CD4-positive, alpha-beta T cell treated with Interleukin-15 for 4 hours (primary cell): Measurements from ENCODE around the gene PERCC1.

Experiments used
- DNase-seq: peaks from one replicate; pipeline ENCODE4 v3.0.0-alpha.2; 2020; ENCODE audit warnings: low spot score

Gene PERCC1

DNA sequence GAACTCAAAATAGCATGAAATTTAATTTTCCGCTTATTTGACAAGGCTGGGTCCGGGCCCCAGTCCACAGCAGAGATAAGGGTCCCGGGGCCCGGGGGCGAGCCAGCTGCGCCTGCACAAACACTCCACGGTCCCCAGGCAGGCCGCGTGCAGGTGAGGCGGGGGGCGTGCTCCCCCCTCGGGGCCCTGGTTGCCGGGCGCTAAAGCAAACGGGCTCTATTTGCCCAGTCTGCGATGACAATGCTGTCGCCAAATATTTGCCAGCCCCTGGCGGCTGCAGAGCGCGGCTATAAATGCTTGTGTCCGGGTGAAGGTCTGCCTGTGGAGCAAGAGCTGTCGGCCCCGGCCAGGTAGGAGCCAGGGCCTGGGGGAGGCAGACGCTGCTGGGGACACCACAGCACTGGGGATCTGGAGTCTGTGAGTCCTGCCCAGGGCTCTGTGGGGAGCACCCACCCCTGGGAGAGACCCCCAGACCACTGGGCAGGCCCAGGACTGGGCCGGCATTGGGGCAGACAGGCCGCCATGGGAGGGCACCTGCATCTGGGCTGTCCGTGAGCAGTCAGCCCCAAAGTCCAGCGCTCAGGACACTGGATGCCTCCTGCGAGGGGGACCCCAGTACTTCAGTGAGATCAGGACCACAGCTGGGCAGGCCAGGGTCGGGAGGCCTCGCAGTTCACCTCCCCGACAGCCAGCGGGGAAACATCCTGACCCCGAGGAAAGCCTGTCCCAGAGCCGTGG, at the start of gene PERCC1:
PERCC1 (plus strand) TSS at position 320 of the 738 bp plus-strand sequence. CDS start 1,516 bp downstream, outside the sequence.
- no peak for DNase-seq

DNA sequence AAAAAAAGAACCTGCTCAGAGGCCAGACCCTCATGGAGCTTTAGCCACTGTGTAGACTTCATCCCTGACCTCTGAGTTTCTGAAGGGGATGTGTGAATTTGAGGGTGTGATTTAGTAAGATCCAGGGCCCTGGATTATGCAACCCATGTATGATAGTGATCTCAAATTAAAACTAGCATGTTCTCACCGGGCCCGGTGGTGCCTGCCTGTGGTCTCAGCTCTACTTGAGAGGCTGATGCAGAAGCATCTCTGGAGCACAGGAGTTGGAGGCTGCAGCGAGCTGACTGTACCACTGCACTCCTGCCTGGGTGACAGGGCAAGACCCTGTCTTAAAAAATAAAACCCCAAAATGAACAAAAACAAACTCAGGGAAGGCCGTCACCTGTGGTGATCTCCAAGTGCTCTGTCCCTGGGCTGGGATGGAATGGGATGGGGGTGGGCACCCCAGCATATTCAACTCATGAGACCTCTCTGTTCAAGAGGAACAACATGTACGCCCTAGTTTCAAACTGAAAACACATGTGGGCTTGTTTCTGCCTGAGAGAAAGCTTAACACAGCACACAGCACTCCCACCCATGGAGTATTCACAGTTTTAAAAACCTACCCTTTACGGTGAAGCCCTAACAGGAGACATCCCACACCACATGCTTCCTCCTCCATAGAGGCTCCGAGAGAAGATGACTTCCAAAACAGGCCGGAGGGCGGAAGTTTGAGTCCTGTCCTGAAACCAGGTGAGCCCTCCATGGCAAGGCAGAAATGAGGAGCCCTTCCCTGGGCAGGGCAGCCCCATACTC, 49.1 kb upstream of the PERCC1 start:
- DNase-seq, result no peak

DNA sequence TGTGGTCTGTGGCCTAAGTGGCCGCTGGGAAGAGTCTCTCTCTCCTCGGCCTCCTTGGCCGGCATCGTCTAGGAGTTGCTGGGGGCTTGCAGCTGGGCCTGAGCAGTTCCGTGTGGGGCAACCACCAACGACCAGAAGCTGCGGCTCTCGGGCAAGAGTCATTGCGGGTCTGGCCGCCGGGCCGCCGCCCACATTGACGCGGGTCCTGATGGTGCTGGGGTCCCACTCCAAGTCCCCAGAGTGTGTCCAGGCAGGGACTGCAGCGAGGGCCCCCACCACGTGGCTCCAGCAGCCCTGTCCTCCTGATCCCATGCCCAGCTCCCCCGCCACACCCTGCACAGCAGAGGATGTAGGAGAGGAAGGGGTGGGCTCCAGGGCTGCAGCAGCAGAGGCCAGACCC, 47.3 kb upstream of the PERCC1 start:
- no peak for DNase-seq

DNA sequence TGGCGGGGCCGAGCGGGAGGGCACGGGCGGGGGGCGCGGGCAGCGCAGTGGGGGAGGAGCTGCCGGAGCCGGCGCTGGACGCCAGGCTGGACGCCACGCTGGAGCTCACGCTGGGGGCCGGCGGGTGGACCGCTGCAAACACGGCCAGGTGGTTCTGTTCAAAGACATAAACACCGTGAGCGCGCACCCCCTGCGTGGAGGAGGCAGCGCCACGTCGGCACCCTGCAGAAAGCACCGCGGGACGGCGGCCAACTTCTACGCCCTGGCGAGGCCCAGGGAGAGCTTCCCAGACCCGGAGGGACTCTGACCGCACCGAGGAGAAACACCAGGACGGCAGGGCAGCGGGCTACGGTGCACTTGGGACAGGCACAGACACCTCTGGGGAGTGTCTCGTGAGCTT, 45.6 kb upstream of the PERCC1 start:
- DNase-seq, result no peak

GRCh38 chr16:1387331-1387730, 43.5 kb upstream of the PERCC1 start:
- no peak for DNase-seq

- no peak for DNase-seq
Observed at GRCh38 chr16:1389762-1390161, 41.1 kb upstream of the PERCC1 start.

- no peak for DNase-seq
Observed at GRCh38 chr16:1390239-1390779, 40.6 kb upstream of the PERCC1 start.

- no peak for DNase-seq
Observed at GRCh38 chr16:1392826-1393225, 38.1 kb upstream of the PERCC1 start.

DNA sequence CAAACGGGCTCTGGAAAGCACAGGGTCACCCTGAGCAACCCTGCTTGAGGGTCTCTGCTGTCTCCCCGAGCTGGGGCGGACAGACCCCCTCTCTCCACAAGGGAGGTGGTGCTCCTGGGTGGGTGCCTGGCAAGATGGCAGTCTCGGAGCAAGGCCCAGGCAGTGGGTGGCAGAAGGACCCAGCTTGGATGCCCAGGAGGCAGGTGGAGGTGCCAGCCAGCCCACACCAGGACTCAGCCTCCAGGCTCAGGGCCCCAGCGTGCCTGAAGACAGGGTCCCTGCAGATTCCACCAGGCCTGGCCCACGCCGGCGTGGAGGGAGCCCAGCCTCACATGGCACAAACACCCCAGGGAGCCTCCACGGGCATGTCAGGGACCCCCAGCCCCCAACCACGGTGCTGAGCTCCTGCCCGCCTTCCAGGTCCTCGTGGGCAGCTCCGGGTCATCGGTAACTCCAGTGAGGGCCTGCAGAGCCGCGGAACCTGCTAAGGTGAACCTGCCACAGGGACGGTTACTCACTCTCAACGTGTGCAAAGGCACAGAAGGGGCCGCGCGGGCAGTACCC, 37.2 kb upstream of the PERCC1 start:
- no peak for DNase-seq

DNA sequence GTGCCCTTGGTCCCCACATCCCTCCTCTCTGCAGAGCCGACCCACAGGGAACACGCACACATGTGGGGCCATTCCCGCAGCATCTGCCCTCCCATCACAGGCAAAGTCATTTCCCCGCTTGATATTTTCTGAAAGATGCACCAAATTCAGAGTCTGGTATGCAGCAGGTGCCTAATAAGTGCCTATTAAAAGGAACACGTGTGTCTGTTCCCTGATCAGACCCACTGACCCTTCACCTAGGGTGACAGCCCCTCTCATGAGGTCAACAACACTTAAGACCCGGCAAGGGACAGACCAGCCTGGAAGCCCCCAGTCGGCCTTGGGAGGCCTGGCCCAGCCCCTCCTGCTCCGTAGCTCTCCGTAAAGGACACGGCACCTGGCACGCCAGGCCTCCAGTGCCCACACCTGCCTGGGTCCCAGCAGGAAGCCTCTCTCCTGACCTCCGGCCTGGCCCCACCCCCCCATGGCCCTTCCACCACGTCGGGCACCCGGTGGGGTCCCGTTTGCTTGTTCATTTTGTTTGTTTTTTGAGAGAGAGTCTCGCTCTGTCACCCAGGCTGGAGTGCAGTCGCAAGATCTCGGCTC, 36.4 kb upstream of the PERCC1 start:
- DNase-seq, result no peak

DNA sequence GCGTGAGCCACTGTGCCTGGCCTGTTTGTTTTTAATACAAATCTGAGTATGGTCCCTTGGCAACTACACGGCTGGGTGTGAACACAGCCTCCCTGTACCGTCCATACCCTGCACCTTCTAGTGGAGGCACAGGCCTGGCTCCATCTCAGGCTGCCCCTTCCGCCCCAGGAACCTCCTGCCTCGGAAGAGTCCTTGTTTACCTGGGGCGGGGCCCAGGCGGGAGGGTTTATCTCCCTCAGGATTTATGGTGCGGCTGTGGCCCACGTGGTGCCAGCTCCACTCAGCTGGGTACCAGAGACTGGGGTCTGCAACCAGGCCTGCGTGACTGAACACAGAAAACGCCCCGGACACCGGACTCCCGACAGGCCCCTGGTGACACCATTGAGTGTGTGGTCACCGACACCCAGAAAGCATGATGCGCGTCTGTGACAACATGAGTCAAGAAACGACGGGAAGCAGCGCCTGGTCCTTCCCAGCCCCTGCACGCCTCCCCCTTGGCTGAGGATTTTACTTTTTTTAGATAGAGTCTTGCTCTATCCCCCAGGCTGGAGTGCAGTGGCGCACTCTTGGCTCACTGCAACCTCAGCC, 35.3 kb upstream of the PERCC1 start:
- DNase-seq, result no peak

GRCh38 chr16:1397779-1398178, 33.1 kb upstream of the PERCC1 start:
- DNase-seq, result no peak

GRCh38 chr16:1398351-1398750, 32.5 kb upstream of the PERCC1 start:
- no peak for DNase-seq

GRCh38 chr16:1398826-1399581, 31.9 kb upstream of the PERCC1 start:
- no peak for DNase-seq

DNA sequence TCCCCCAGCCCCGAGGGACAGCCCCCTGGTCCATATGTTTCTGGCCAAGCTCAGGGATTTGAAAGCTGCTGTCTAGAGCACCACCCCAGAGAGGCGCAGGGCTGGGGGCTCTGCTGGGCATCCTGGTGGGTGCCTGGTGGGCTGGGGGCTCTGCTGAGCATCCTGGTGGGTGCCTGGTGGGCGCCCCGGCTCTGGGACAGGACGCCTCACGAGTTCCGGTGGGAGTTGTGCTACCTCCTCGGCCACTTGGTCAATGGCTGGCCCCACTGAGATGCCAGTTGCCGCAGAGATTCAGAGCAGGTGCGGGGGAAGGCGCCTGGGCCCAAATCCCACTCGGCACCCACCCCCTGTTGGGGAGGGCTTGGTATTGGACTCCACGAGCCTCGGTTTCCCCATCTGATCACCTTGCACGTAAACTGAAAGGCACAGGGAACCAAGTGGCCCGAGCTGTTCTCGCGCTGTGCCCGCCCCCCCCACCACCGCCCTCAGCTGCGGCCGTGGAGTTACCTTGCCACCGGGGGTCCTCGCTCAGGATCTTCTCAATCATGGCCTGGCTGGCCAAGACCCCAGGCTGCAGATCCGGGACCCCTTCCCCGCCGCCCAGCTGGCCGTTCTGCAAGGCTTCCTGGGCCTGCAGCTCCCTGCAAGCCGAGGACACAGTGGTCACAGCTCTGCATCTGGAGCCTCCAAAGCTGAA, 29.7 kb upstream of the PERCC1 start:
- DNase-seq, result no peak

GRCh38 chr16:1401758-1402154, 29.1 kb upstream of the PERCC1 start:
- no peak for DNase-seq

- DNase-seq, result no peak
Observed at GRCh38 chr16:1403036-1403435, 27.8 kb upstream of the PERCC1 start.

DNA sequence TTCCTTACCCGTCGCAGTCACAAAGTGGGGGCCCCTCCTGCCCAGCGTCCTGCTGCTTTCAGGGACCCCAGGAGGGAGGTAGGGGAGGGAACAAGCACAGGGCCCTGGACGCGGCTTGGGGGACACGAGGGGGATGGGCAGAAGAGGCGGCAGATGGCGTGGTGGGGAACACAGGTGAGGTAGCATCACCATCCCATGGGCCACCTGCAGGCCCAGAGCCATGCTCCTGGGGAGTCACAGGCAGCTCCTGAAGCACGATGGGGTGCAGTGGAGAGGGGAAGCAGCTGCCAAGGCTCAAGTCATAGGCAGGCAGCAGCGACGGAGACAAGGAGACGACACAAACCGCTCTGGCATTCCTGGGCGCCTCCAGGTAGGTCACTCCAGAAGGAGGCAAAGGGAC, 27.1 kb upstream of the PERCC1 start:
- DNase-seq, result no peak

GRCh38 chr16:1407753-1408152, 23.1 kb upstream of the PERCC1 start:
- no peak for DNase-seq

DNA sequence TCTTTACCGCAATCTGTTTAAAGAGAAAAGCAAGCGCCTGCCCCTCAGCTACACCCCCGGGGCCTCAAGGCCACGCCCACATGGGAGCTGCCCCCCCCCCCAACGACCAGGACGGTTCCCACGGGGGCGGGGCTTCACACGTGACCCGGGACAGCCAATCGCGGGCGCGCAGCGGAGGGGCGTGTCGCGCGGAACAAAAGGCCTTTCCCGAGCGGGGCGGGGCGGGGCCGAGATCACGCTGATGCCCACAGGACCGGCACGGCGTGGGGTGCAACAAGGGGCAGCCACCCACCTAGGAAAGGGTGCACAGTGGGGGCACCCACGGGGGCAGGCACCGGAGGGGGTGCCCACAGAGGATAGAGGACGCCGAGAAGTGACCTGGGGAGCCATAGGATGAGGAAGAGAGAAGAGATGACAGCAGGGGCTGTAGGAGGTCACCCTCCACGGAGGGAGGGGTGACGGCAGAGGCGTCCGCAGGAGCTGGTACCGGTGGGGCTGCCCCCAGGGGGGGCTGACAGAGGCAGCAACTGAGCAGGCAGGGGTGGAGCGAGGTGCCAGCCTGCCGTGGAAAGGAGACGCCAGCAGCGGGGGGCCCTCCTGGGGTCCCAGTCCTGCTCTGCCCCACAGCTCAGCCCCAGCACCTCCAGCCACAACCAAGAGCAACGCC, 22.6 kb upstream of the PERCC1 start:
- DNase-seq, result peak; percentile 96
